Esophagus muscularis mucosa (tissue), 4 donors: ENCODE data around the gene GBF1. TPM values are rescaled to one million over a fixed set of nuclear protein-coding genes. Genes with fewer than 3 reads are reported as not detected.
"Not testable (repeated sequence)": the region's sequence is repeated elsewhere in the genome, so short reads cannot be mapped to it uniquely, and the experiment has no call there.

Source experiments
- DNase-seq: peaks from one replicate; pipeline ENCODE4 v3.0.0-alpha.2; 2017; ENCODE audit errors: extremely low spot score
- H3K27ac ChIP-seq, 4 donors: fragments of 200-600 bp; sonication (generic); replicated peaks in 1 of 4; 1 replicate in 3 of 4; 2 replicates in 1 of 4; pipeline ENCODE4 v1.5.1; 2016 to 2019; ENCODE audit warnings: mild to moderate bottlenecking in 1 of 4
- H3K27me3 ChIP-seq, 4 donors: fragments of 200-600 bp; sonication (generic); one replicate each; pipeline versions ENCODE4 v1.5.1 to v1.6.0; 2016 to 2019
- H3K36me3 ChIP-seq, 4 donors: fragments of 200-600 bp; sonication (generic); one replicate each; pipeline ENCODE4 v1.5.1; 2016 to 2019
- H3K4me1 ChIP-seq, 4 donors: fragments of 200-600 bp; sonication (generic); one replicate each; pipeline ENCODE4 v1.5.1; 2016 to 2019
- H3K4me3 ChIP-seq, 4 donors: fragments of 200-600 bp; sonication (generic); 1 replicate in 2 of 4; 2 replicates in 2 of 4; pipeline ENCODE4 v1.5.1; 2016 to 2019; ENCODE audit warnings: mild to moderate bottlenecking in 4 of 4, moderate library complexity in 1 of 4
- H3K9me3 ChIP-seq, 4 donors: fragments of 200-600 bp; sonication (generic); 1 replicate in 3 of 4; 2 replicates in 1 of 4; pipeline ENCODE4 v1.5.1; 2016 to 2019
- CTCF ChIP-seq, 3 experiments: fragments of 200-600 bp in 2 of 3; fragments of 450-650 bp in 1 of 3; sonication (generic) in 2 of 3; IDR thresholded peaks; one replicate each; pipeline ENCODE4 v1.5.1; 2017 to 2019; ENCODE audit warnings: antibody characterized with exemption in 3 of 3, mild to moderate bottlenecking in 2 of 3, moderate library complexity in 1 of 3
- EP300 ChIP-seq: sonication (generic); formaldehyde crosslinking; IDR thresholded peaks from one replicate; pipeline ENCODE4 v1.6.1; 2017; ENCODE audit warnings: antibody characterized with exemption
- POLR2A ChIP-seq: fragments of 450-650 bp; IDR thresholded peaks from one replicate; pipeline ENCODE4 v1.6.1; 2017; ENCODE audit warnings: antibody characterized with exemption, moderate library complexity, mild to moderate bottlenecking, low read depth
- POLR2AphosphoS5 ChIP-seq, 2 donors: sonication (generic); formaldehyde crosslinking; IDR thresholded peaks; one replicate each; pipeline ENCODE4 v1.6.1; 2017; ENCODE audit warnings: antibody characterized with exemption in 2 of 2
- WGBS: methylation state at CpG from one replicate; pipeline ENCODE4 v1.1.5; 2018; 5-methylcytosine and 5-hydroxymethylcytosine counted together
- intact Hi-C: fragments of 100-400 bp; cut with DNase I; formaldehyde crosslinking; loops from one replicate; pipeline ENCODE4 v1.15.1; 2023
- total RNA-seq, 4 donors: library from RNA; depleted of rRNA; stranded (reverse); fragments of >200 nt; gene quantifications; one replicate each; pipeline versions ENCODE4 v1.1.0 to v1.2.1, GENCODE V29; 2016

Gene GBF1
- total RNA-seq, 4 donors from 2014 or later, result 33.1 to 52.4 (median 40.0) TPM

DNA sequence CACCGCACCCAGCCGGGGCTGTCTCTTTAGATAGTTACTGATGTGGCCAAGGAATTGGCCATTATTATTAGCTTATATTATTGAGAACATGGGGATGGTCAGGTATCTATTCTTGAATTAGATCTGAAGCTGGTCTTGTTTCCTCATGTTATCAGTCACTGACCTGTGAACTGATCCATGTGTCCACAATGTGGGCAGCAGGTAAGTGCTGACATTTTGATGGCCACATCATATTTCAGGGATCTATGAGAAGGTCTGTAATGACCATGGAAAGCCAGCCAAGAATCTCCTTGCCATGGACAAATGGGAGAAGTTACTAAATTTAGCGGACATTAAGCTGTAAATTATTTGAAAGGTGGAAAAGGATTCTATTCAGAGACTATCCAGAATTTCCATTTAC lies 61.4 kb downstream of the GBF1 start:
- TF ChIP-seq POLR2A (no peak), POLR2AphosphoS5 (IDR thresholded peaks at IDR 0.05) (no peak), CTCF (IDR thresholded peaks at IDR 0.05) (no peak), EP300 (no peak)
- DNase-seq, result no peak
- WGBS, result 68% methylated on average over 3 of the region's 3 CpGs
- H3K27me3 ChIP-seq, result no peaks in the 10 kb centered on the region
- H3K36me3 ChIP-seq, result no peaks in the 10 kb centered on the region
- intact Hi-C loops, result no loop called here
- H3K9me3 ChIP-seq, result no peaks in the 10 kb centered on the region
- H3K4me3 ChIP-seq, result no peak overlapping the region
- peaks cover 25 to 30% (median 28%) of the 10 kb centered on the region in 4 donors for H3K4me1 ChIP-seq
- no peak overlapping the region for H3K27ac ChIP-seq

DNA sequence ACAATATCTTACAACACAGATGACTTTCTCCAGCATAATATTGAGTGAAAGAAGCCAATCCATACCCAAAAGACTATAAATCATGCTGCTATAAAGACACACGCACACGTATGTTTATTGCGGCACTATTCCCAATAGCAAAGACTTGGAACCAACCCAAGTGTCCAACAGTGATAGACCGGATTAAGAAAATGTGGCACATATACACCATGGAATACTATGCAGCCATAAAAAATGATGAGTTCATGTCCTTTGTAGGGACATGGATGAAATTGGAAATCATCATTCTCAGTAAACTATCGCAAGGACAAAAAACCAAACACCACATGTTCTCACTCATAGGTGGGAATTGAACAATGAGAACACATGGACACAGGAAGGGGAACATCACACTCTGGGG lies 63.0 kb downstream of the GBF1 start:
- H3K27ac ChIP-seq, H3K9me3 ChIP-seq, H3K4me3 ChIP-seq, H3K27me3 ChIP-seq, DNase-seq, intact Hi-C loops, H3K36me3 ChIP-seq: not testable (repeated sequence)
- peaks cover 40 to 46% (median 44%) of the 10 kb centered on the region in 4 donors for H3K4me1 ChIP-seq
- WGBS, result 96% methylated on average over 5 of the region's 5 CpGs

DNA sequence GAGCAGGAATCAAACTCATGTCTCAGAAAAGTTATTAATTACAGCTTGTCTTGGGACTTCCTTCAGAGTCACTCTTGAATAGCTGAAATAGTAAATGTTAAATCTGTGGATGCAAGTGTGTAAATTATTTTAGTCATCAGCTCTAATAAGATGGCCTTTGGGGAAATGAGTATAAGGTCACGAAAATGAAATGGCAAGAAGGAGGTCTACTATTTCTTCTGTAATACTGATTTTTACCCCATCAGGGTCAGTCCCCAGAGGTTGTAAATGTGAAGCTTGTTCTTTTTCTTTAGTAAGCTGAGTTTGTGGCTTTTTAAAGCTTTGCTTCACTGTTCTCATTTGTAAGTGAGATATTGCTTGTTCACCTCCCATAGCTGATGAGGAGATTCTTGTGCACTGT lies 63.9 kb downstream of the GBF1 start:
- Histone ChIP-seq H3K4me1 (peaks cover 39 to 56% (median 53%) of the 10 kb centered on the region in 4 donors), H3K27me3 (no peaks in the 10 kb centered on the region), H3K36me3 (no peaks in the 10 kb centered on the region), H3K27ac (no peak overlapping the region), H3K9me3 (no peaks in the 10 kb centered on the region), H3K4me3 (no peak overlapping the region)
- WGBS, result 94% methylated on average over 1 of the region's 1 CpG
- intact Hi-C loops, result no loop called here
- no peak for TF ChIP-seq CTCF (IDR thresholded peaks at IDR 0.05)
- TF ChIP-seq POLR2A, result no peak
- TF ChIP-seq EP300, result no peak
- TF ChIP-seq POLR2AphosphoS5 (IDR thresholded peaks at IDR 0.05), result no peak
- no peak for DNase-seq

DNA sequence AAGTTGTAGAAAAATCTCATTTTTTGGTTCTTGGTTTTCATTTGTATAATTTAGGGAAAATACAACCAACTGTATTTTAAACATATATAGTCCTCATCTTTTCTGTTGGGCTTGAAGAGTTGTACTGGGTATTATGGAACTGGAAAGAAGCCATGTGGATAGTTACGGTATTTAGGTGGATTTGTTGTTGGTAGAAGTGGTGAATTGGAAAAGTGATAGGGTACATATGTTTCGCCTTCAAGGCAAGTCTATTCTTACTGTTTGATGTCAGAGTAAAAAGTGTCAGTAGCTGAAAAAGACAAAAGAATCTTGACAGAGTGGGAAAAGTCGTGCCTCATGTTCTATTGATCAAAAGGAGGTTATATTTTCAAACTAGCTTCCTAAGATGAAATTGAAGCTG lies 64.6 kb downstream of the GBF1 start:
- TF ChIP-seq POLR2AphosphoS5 (IDR thresholded peaks at IDR 0.05) (no peak), CTCF (IDR thresholded peaks at IDR 0.05) (no peak), EP300 (no peak), POLR2A (no peak)
- peak overlapping the region in 1 of 4 donors; percentile 13 for H3K27ac ChIP-seq
- no peaks in the 10 kb centered on the region for H3K27me3 ChIP-seq
- intact Hi-C loops, result no loop called here
- no peak overlapping the region for H3K4me3 ChIP-seq
- WGBS, result 85% methylated on average over 3 of the region's 3 CpGs
- peaks cover 39 to 60% (median 56%) of the 10 kb centered on the region in 4 donors for H3K4me1 ChIP-seq
- H3K9me3 ChIP-seq, result no peaks in the 10 kb centered on the region
- DNase-seq, result no peak
- no peaks in the 10 kb centered on the region for H3K36me3 ChIP-seq

- peak overlapping the region in 3 of 4 donors; percentile 1 to 13 (median 8) for H3K27ac ChIP-seq
- intact Hi-C loops, result no loop called here
These were observed 65.2 kb downstream of the GBF1 start for GRCh38 chr10:102310361-102311024.

More at GRCh38 chr10:102310361-102311024, 65.2 kb downstream of the GBF1 start:
- H3K36me3 ChIP-seq, result peaks cover 0 to 3% (median 0%) of the 10 kb centered on the region in 4 donors
- no peaks in the 10 kb centered on the region for H3K9me3 ChIP-seq
- DNase-seq, result peak; percentile 78
- no peaks in the 10 kb centered on the region for H3K27me3 ChIP-seq
- H3K4me3 ChIP-seq, result no peak overlapping the region
- TF ChIP-seq POLR2AphosphoS5 (IDR thresholded peaks at IDR 0.05) (no peak), POLR2A (no peak), CTCF (IDR thresholded peaks at IDR 0.05) (no peak), EP300 (no peak)
- 70% methylated on average over 4 of the region's 4 CpGs for WGBS
- H3K4me1 ChIP-seq, result peaks cover 39 to 66% (median 59%) of the 10 kb centered on the region in 4 donors
